ENCODE results near the gene PFAS.

PFAS gene

DNA sequence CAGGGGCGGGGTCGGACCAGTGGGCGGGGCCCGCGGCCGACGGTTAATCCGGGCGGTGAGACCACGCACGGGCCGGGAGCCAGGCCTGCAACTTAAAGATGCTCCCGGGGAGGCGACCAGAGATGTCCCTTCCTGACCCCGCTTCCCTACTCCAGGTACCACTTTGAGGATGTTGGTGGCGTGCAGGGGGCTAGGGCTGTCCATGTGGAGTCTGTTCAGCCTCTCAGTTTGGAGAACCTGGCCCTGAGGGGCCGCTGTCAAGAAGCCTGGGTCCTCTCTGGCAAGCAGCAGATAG, 40.0 kb downstream of the PFAS start:
- peak overlapping the region; percentile 90 for H3K4me3 Mint-ChIP-seq
- H3K27me3 Mint-ChIP-seq, result no peaks in the 10 kb centered on the region
- peaks cover 16% of the 10 kb centered on the region for H3K36me3 Mint-ChIP-seq
- H3K9me3 Mint-ChIP-seq, result no peaks in the 10 kb centered on the region
- CTCF ChIA-PET, result interaction anchor here (1.0 kb wide), 1 partner anchor 45 kb away, joined by 3 read pairs; no protein-coding TSS in a partner anchor
- H3K4me1 Mint-ChIP-seq, result peaks cover 53% of the 10 kb centered on the region
- DNase-seq, result peak; percentile 80
- peak overlapping the region; percentile 95 for H3K27ac Mint-ChIP-seq

DNA sequence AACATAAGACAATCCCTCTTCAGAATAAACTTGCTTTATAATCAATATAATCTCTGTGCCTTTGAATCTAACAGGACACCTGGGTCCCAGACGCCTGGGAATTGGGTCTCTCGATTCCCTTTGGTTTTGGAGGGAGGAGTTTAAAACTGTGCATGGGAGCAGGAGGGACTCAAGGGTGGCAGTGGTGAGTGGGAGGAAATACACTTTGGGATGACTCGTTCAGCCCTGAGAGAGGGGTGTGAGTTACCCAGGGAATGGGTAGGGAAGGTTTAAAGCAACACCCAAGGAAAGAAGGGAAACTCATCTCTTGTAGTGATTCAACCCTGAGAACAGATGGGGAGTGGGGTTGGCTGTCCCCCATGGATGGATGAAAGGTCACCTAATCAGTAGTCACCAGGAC, 41.0 kb downstream of the PFAS start:
- Mint-ChIP-seq H3K4me3 (peak overlapping the region; percentile 90), H3K27me3 (no peaks in the 10 kb centered on the region), H3K27ac (peak overlapping the region; percentile 95), H3K9me3 (no peaks in the 10 kb centered on the region), H3K36me3 (peaks cover 16% of the 10 kb centered on the region), H3K4me1 (peaks cover 55% of the 10 kb centered on the region)
- CTCF ChIA-PET, result no interaction called here
- DNase-seq, result no peak

DNA sequence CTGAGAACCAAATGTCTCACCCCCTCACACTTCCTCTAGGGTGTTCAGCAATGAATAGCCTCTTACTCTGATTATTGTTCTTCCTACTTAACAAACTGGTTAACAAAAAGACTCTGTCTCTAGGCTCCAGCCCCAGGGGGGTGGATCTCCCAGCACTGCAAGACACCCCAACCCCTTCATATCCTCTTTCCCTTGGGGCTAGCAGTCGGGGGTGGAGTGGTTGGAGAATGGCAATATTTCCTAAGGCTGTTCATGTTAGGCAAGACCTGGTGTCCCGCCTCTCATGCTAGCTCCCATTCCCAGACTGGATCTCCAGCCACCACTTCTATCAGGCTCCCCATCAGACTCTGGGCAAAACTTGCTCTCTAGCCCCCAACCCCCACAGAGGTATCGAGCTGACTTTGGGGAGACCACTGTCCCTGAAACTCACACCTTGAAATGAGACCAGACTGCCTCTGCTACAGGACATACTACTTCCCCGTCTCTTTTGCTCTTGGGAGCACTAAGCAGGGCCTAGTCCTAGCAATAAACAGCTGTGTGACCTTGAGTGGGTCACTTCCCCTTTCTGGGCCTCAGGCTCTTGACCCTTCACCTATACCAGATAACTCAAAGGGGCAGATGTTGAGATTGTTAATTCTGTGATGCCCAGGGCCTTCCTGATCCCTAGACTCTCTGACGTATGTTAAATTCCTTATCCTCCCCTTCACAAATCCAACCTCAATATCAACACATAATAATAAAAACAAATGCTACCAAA, 43.7 kb downstream of the PFAS start:
- H3K27me3 Mint-ChIP-seq, result no peaks in the 10 kb centered on the region
- peak overlapping the region; percentile 1 for H3K4me3 Mint-ChIP-seq
- peaks cover 61% of the 10 kb centered on the region for H3K4me1 Mint-ChIP-seq
- peak overlapping the region; percentile 34 for H3K27ac Mint-ChIP-seq
- peaks cover 16% of the 10 kb centered on the region for H3K36me3 Mint-ChIP-seq
- CTCF ChIA-PET, result interaction anchor here (0.6 to 0.7 kb wide), 2 partner anchors 157 to 489 kb away, joined by 3 read pairs; no protein-coding TSS in a partner anchor
- no peaks in the 10 kb centered on the region for H3K9me3 Mint-ChIP-seq
- no peak for DNase-seq

DNA sequence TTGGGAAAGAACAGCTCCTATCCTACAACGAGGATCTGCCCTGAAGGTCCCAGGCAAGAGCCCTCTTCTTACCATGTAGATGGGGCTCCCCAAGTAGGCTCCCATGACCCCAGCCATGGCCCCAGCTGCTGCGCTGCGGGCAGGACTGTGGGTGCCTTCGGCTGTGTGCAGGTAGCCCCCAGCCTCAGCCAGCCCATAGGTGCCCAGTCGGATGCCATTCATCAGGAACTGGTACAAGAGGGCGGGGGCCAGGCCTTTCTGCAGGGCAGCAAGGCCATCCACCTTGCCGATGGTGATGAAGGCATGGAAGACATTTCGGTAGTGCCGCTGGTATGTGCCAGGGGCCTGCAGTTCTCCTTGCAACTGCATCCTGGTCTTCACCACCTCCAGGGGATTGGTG, 45.3 kb downstream of the PFAS start:
- H3K27ac Mint-ChIP-seq, result peak overlapping the region; percentile 91
- CTCF ChIA-PET, result interaction anchor here (0.8 kb wide), 1 partner anchor 69 kb away, joined by 3 read pairs; no protein-coding TSS in a partner anchor
- H3K27me3 Mint-ChIP-seq, result no peaks in the 10 kb centered on the region
- no peak for DNase-seq
- H3K36me3 Mint-ChIP-seq, result peaks cover 10% of the 10 kb centered on the region
- no peaks in the 10 kb centered on the region for H3K9me3 Mint-ChIP-seq
- H3K4me3 Mint-ChIP-seq, result peak overlapping the region; percentile 86
- H3K4me1 Mint-ChIP-seq, result peaks cover 50% of the 10 kb centered on the region

DNA sequence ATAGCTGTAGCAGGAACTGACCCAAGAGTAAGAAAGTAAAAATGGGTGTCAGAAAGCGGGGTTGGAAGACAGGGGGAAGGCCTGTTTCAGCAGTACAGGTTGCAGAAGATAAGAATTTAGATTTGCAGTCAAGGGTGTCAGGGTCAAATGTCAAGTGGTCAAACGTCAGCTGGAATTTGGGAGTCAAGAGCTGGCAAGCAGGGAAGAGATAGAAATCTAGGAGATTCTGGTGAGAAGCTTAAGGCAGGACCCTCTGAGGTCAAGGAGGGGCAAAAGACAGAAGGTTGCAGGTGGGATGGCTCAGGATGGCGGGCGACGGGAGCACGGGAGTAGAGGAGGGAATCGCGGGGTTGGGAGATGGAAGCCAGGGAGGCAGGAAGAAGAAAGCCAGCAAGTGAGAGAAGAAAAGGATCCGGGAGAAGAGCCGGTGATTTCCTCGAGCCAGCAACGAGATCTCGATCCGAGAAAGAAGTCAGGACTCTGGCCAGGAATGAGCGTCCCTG, 45.8 kb downstream of the PFAS start:
- DNase-seq, result no peak
- H3K4me3 Mint-ChIP-seq, result peak overlapping the region; percentile 86
- peaks cover 45% of the 10 kb centered on the region for H3K4me1 Mint-ChIP-seq
- no peaks in the 10 kb centered on the region for H3K9me3 Mint-ChIP-seq
- H3K27ac Mint-ChIP-seq, result peak overlapping the region; percentile 91
- H3K36me3 Mint-ChIP-seq, result peaks cover 9% of the 10 kb centered on the region
- CTCF ChIA-PET, result interaction anchor here (0.6 to 1.3 kb wide), 5 partner anchors 52 to 201 kb away, joined by 3 to 6 read pairs (median 3); no protein-coding TSS in a partner anchor
- H3K27me3 Mint-ChIP-seq, result no peaks in the 10 kb centered on the region

DNA sequence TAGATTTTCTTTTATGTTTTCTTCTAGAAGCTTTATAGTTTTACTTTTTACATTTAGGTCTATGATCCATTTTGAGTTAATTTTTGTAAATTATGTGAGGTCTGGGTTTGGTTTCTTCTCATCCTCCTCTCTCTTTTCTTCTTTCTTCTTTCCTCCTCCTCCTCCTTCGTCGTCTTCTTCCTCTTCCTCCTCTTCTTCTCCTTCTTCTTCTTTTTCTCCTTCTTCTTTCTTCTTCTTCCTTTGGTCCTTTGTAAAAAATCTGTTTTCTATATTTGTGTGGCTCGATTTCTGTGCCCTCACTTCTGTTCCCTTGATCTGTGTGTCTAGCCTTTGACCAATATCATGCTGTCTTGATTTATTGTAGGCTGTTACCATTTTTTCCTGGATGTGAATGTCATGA, 51.1 kb downstream of the PFAS start:
- H3K36me3 Mint-ChIP-seq, result no peaks in the 10 kb centered on the region
- DNase-seq, result no peak
- CTCF ChIA-PET, result interaction anchor here (0.9 to 2.7 kb wide), 16 partner anchors 14 to 226 kb away, joined by 3 to 13 read pairs (median 4); partner anchors contain the start of genes AURKB and CTC1
- H3K27ac Mint-ChIP-seq, result no peak overlapping the region
- no peaks in the 10 kb centered on the region for H3K9me3 Mint-ChIP-seq
- H3K4me1 Mint-ChIP-seq, result peaks cover 16% of the 10 kb centered on the region
- no peak overlapping the region for H3K4me3 Mint-ChIP-seq
- H3K27me3 Mint-ChIP-seq, result peaks cover 12% of the 10 kb centered on the region

DNA sequence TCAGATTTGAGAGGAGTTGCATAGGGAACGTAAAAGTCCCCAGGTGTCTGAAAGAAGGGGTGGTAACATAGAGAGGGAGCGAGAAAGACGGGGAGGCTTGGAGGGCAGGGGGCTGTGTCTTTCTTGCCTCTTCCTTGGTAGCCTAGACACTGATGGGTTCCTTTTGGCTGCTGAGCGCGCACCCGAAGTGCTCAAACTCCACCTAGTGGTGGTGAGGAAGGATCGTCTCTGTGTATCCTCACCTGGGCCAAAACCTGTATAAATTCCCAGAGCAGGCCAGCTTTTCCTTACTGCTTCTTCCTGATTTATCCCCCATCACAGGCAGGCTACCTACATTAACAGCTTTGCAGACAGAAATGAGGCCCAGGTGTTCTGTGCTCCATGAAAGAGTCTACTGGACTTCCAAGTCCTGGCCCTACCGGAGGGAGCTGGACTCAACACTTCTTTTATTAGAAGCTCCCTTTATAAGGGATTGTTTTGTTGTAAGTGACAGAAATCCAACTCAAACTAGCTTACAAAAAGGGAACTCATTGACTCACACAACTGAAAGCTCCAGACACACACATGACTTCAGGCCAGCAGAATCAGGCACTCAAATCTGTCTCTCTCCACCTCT, 51.6 kb downstream of the PFAS start:
- Mint-ChIP-seq H3K4me3 (no peak overlapping the region), H3K27me3 (peaks cover 12% of the 10 kb centered on the region), H3K36me3 (no peaks in the 10 kb centered on the region), H3K4me1 (peaks cover 16% of the 10 kb centered on the region), H3K9me3 (no peaks in the 10 kb centered on the region), H3K27ac (no peak overlapping the region)
- DNase-seq, result peak; percentile 70
- CTCF ChIA-PET, result interaction anchor here (0.7 to 2.7 kb wide), 25 partner anchors 13 to 239 kb away, joined by 3 to 13 read pairs (median 4); partner anchors contain the start of genes AURKB and BORCS6

DNA sequence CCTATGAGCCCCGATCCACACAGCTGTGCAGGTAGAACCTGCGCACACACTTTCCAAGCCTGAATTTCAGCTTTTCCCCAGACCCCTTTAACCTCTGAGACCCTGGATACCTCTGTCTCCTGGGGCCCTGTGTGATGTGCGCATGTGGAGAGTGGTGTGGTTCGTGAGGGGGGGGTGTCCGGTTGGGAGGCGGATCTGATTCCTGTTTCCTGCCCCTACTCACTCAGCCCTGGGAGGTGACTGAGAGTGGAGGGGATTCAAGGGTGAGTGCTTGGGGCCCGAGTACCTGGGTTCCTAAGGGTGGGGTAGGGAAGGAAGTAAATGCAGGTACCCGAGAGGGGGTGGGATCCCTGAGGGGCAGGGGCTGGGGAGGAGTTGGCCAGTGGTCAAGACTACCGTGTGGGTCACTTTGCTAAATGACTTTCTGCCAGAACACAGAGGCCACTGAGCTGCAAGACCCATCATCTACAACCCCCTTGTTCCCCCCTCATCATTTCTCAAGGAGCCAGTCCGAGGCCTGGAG, 61.6 kb downstream of the PFAS start:
- Mint-ChIP-seq H3K4me3 (no peak overlapping the region), H3K9me3 (no peaks in the 10 kb centered on the region), H3K4me1 (no peaks in the 10 kb centered on the region), H3K36me3 (no peaks in the 10 kb centered on the region), H3K27ac (no peak overlapping the region), H3K27me3 (peaks cover 52% of the 10 kb centered on the region)
- CTCF ChIA-PET, result no interaction called here
- DNase-seq, result no peak

DNA sequence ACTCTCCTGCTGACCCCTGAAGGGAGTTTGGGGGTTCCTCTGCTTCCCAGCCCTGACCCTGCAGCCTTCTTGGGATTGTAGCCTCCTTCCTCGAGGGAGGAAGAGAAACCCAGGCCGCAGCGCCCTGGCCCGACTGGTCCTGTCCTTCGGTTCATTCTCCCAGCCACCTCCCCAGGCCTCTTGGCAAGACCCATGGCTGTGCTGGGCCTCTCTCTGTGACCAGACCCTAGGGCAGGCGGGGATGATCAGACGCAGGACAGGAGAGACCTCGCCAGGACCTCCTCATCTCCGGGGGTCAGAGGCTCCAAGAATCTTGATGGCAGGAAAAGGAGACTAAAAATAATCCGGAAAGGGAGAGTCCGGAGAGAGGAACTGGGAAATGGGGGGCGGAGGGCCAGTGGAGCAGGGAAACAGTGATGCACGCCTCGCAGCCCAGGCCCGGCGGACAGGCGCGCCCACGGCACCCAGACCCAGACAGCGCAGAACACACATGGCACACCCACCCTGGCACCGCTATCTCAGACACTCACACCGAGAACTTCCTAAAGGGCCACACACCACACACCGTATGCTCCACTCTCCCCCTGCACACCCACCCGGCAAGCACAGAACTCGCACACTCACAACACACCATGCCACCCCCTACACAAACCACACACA, 62.2 kb downstream of the PFAS start:
- CTCF ChIA-PET, result no interaction called here
- no peak for DNase-seq
- Mint-ChIP-seq H3K27ac (no peak overlapping the region), H3K9me3 (no peaks in the 10 kb centered on the region), H3K27me3 (peaks cover 53% of the 10 kb centered on the region), H3K4me1 (no peaks in the 10 kb centered on the region), H3K4me3 (no peak overlapping the region), H3K36me3 (no peaks in the 10 kb centered on the region)

DNA sequence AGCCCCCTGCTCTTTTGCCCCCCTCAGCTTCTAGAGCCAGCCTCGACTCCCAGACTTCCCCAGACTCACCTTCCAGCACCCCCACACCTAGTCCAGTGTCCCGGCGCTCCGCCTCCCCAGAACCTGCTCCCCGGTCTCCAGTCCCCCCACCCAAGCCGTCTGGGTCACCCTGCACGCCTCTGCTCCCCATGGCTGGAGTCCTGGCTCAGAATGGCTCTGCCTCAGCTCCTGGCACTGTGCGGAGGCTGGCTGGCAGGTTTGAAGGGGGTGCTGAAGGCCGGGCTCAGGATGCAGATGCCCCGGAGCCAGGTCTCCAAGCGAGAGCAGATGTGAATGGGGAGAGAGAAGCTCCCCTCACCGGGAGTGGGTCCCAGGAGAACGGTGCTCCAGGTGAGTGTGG, 63.2 kb downstream of the PFAS start:
- CTCF ChIA-PET, result interaction anchor here (0.9 kb wide), 1 partner anchor 14 kb away, joined by 5 read pairs; no protein-coding TSS in a partner anchor
- H3K9me3 Mint-ChIP-seq, result no peaks in the 10 kb centered on the region
- peaks cover 58% of the 10 kb centered on the region for H3K27me3 Mint-ChIP-seq
- no peaks in the 10 kb centered on the region for H3K4me1 Mint-ChIP-seq
- no peak for DNase-seq
- H3K27ac Mint-ChIP-seq, result no peak overlapping the region
- no peaks in the 10 kb centered on the region for H3K36me3 Mint-ChIP-seq
- H3K4me3 Mint-ChIP-seq, result no peak overlapping the region

DNA sequence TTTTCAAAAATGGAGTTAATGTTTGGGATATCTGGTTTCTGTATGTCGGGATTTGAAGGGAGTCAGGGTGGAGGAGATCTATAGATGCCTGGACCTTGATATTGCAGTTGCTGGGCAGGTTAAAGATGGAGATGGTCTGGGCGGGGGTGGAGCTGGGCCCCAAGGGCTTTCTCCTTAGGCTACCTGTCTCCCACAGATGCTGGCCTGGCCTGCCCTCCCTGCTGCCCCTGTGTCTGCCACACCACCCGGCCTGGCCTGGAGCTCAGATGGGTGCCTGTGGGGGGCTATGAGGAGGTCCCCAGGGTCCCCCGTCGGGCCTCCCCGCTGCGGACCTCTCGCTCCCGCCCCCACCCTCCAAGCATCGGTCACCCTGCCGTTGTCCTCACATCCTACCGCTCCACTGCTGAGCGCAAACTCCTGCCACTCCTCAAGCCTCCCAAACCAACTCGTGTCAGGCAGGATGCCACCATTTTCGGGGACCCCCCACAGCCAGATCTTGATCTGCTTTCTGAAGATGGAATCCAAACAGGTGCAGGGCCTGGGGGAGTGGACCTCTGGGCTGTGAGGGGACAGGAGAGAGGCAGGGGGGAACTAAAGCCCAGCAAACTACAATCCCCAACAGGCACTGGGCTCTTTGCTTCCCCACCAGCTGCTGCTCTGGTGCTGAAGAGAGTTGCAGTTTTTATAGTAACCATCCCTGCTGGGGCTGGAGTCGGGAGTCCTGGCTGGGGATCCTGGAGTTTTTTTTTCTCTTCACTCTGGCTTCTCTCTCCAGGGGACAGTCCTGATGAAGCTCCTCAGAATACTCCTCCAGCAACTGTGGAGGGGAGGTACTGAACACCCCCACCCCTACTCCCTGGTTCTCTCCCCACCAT, 63.9 kb downstream of the PFAS start:
- H3K27ac Mint-ChIP-seq, result no peak overlapping the region
- H3K4me3 Mint-ChIP-seq, result no peak overlapping the region
- CTCF ChIA-PET, result interaction anchor here (0.9 kb wide), 1 partner anchor 13 kb away, joined by 5 read pairs; no protein-coding TSS in a partner anchor
- peaks cover 58% of the 10 kb centered on the region for H3K27me3 Mint-ChIP-seq
- no peaks in the 10 kb centered on the region for H3K4me1 Mint-ChIP-seq
- H3K36me3 Mint-ChIP-seq, result no peaks in the 10 kb centered on the region
- no peak for DNase-seq
- H3K9me3 Mint-ChIP-seq, result no peaks in the 10 kb centered on the region

DNA sequence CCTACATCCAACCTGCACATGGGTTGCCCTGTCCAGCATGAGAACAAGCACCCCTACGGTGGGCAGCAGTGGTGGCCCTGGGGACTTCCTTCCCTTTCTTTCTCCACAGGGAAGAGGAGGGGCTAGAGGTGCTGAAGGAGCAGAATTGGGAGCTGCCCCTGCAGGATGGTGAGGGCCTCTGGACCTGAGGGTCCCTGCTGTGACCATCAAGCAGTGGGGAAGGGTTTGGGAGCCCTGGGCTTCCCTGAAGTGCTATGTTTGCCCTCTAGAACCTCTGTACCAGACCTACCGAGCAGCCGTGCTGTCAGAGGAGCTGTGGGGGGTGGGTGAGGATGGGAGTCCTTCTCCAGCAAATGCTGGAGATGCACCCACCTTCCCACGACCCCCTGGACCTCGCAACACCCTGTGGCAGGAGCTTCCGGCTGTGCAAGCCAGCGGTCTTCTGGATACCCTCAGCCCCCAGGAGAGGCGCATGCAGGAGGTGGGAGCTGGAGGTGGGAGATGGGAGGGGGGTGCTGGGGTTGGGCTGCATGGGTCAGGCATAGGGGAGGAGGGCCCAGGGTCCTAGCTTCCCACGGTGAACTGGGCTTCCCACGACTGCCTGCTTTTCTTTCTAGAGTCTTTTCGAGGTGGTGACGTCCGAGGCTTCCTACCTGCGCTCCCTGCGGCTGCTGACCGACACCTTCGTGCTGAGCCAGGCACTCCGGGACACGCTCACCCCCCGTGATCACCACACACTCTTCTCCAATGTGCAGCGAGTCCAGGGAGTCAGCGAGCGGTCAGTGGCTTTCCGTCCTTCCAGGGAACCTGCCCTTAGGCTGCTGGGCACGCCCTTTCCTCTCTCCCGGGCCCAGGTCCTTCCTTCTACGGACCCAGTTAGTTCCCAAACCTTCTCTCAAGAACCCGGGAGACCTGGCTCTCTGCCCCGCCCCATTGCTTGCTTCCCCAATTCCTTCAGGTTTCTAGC, 66.0 kb downstream of the PFAS start:
- Mint-ChIP-seq H3K36me3 (no peaks in the 10 kb centered on the region), H3K4me1 (no peaks in the 10 kb centered on the region), H3K9me3 (no peaks in the 10 kb centered on the region), H3K4me3 (no peak overlapping the region), H3K27me3 (peaks cover 72% of the 10 kb centered on the region), H3K27ac (no peak overlapping the region)
- CTCF ChIA-PET, result no interaction called here
- DNase-seq, result no peak

All from activated naive CD4-positive, alpha-beta T cell treated with anti-CD3 and anti-CD28 coated beads, Interleukin-2, amount 10 ng/mL, durations not matched to agents 7 days and 5 days (primary cell).